H1 (cell line): ENCODE results near the gene NFE2L2. TPM values are rescaled to one million over a fixed set of nuclear protein-coding genes. Genes with fewer than 3 reads are reported as not detected.

Experiments used
- CREB1 ChIP-seq: IDR thresholded peaks from 2 replicates; pipeline ENCODE4 v1.6.1; 2012; ENCODE audit warnings: inconsistent platforms
- EZH2 ChIP-seq: fragments of 200-600 bp; sonication (generic); IDR thresholded peaks from 2 replicates; pipeline ENCODE4 v1.7.1; 2012; ENCODE audit warnings: low read depth, mild to moderate bottlenecking, moderate library complexity, low read length, inconsistent platforms; ENCODE audit not compliant: severe bottlenecking
- HDAC6 ChIP-seq: IDR thresholded peaks from one replicate; pipeline ENCODE4 v1.7.1; 2012; ENCODE audit warnings: low read depth, mild to moderate bottlenecking, inconsistent platforms, low read length, moderate library complexity
- SIX5 ChIP-seq: IDR thresholded peaks from 2 replicates; pipeline ENCODE4 v1.6.1; 2011; ENCODE audit warnings: mild to moderate bottlenecking, low read depth, low read length
- polyA plus RNA-seq, 7 experiments: library from polyadenylated mRNA; depleted of rRNA in 3 of 7; stranded (reverse) in 5 of 7; unstranded in 2 of 7; fragments of >200 nt in 5 of 7; fragments of 200-250 nt in 2 of 7; gene quantifications; 1 replicate in 5 of 7; 2 replicates in 1 of 7; 4 replicates in 1 of 7; pipeline versions ENCODE4 v1.2.1 to v1.2.3, GENCODE V29; 2011 to 2013; ENCODE audit warnings: missing spikeins in 2 of 7, mixed read lengths in 2 of 7
- total RNA-seq: library from RNA; stranded (reverse); fragmentation: NEBNext Ultra II Directional; extraction: Animal tissue kit (Norgen Biotek cat#: 25700); gene quantifications from 2 replicates; pipeline ENCODE4 v1.2.1, GENCODE V29; 2021
- TF ChIP-seq, protein P1 (sequence below): fragments of 300-600 bp; sonication (generic); IDR thresholded peaks from 2 replicates; pipeline ENCODE4 v1.7.1; 2012; ENCODE audit warnings: low read length, moderate library complexity, mild to moderate bottlenecking, inconsistent platforms; ENCODE audit not compliant: insufficient replicate concordance
- TF ChIP-seq, protein P2 (sequence below): IDR thresholded peaks from 2 replicates; pipeline ENCODE4 v1.6.1; 2012; ENCODE audit warnings: inconsistent platforms
- TF ChIP-seq, protein P3 (sequence below): IDR thresholded peaks from 2 replicates; pipeline ENCODE4 v1.6.1; 2011; ENCODE audit warnings: low read depth, mild to moderate bottlenecking, low read length; ENCODE audit not compliant: insufficient read depth

Gene NFE2L2
- total and polyA plus RNA-seq, 2 of the 8 experiments (the other 6 are each of a cell fraction or from before 2014, with no cell fraction given): 33.2 to 34.5 TPM

DNA sequence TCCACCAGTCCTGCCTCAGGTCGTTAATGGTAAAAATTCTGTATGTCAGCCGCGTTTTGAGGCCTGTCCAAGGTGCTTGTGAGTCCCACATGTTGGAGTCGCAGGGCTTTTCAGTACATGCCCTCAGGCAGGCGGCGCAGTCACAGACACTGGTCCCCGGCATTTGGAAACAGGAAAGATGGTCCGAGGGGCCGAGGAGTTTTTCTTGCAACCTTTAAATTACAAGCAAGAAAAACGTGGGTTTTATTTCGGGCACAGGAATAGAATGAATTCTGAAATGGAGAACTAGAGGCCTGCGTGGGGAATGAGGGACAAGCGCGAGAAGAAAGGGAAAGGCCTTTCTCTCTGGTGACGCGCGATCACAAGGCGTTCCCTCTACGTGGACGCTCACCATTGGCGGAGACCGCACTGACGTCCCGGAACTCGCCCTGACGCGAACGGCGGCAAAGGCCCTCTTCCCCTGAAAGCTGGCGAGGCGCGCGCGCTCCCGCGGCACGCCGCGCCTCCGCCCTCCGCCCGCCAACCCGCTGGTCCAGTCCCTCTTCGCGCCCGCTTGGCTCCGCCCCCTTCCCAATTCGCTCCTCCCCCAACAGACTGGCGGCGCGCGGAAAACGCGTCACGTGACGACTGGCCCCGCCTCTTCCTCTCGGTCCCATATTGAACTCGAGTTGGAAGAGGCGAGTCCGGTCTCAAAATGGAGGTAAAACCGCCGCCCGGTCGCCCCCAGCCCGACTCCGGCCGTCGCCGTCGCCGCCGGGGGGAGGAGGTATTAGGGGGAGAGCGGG, 52.2 kb downstream of the NFE2L2 start, which contains the start of gene HNRNPA3 (continued):
- TF ChIP-seq, protein P1, sequence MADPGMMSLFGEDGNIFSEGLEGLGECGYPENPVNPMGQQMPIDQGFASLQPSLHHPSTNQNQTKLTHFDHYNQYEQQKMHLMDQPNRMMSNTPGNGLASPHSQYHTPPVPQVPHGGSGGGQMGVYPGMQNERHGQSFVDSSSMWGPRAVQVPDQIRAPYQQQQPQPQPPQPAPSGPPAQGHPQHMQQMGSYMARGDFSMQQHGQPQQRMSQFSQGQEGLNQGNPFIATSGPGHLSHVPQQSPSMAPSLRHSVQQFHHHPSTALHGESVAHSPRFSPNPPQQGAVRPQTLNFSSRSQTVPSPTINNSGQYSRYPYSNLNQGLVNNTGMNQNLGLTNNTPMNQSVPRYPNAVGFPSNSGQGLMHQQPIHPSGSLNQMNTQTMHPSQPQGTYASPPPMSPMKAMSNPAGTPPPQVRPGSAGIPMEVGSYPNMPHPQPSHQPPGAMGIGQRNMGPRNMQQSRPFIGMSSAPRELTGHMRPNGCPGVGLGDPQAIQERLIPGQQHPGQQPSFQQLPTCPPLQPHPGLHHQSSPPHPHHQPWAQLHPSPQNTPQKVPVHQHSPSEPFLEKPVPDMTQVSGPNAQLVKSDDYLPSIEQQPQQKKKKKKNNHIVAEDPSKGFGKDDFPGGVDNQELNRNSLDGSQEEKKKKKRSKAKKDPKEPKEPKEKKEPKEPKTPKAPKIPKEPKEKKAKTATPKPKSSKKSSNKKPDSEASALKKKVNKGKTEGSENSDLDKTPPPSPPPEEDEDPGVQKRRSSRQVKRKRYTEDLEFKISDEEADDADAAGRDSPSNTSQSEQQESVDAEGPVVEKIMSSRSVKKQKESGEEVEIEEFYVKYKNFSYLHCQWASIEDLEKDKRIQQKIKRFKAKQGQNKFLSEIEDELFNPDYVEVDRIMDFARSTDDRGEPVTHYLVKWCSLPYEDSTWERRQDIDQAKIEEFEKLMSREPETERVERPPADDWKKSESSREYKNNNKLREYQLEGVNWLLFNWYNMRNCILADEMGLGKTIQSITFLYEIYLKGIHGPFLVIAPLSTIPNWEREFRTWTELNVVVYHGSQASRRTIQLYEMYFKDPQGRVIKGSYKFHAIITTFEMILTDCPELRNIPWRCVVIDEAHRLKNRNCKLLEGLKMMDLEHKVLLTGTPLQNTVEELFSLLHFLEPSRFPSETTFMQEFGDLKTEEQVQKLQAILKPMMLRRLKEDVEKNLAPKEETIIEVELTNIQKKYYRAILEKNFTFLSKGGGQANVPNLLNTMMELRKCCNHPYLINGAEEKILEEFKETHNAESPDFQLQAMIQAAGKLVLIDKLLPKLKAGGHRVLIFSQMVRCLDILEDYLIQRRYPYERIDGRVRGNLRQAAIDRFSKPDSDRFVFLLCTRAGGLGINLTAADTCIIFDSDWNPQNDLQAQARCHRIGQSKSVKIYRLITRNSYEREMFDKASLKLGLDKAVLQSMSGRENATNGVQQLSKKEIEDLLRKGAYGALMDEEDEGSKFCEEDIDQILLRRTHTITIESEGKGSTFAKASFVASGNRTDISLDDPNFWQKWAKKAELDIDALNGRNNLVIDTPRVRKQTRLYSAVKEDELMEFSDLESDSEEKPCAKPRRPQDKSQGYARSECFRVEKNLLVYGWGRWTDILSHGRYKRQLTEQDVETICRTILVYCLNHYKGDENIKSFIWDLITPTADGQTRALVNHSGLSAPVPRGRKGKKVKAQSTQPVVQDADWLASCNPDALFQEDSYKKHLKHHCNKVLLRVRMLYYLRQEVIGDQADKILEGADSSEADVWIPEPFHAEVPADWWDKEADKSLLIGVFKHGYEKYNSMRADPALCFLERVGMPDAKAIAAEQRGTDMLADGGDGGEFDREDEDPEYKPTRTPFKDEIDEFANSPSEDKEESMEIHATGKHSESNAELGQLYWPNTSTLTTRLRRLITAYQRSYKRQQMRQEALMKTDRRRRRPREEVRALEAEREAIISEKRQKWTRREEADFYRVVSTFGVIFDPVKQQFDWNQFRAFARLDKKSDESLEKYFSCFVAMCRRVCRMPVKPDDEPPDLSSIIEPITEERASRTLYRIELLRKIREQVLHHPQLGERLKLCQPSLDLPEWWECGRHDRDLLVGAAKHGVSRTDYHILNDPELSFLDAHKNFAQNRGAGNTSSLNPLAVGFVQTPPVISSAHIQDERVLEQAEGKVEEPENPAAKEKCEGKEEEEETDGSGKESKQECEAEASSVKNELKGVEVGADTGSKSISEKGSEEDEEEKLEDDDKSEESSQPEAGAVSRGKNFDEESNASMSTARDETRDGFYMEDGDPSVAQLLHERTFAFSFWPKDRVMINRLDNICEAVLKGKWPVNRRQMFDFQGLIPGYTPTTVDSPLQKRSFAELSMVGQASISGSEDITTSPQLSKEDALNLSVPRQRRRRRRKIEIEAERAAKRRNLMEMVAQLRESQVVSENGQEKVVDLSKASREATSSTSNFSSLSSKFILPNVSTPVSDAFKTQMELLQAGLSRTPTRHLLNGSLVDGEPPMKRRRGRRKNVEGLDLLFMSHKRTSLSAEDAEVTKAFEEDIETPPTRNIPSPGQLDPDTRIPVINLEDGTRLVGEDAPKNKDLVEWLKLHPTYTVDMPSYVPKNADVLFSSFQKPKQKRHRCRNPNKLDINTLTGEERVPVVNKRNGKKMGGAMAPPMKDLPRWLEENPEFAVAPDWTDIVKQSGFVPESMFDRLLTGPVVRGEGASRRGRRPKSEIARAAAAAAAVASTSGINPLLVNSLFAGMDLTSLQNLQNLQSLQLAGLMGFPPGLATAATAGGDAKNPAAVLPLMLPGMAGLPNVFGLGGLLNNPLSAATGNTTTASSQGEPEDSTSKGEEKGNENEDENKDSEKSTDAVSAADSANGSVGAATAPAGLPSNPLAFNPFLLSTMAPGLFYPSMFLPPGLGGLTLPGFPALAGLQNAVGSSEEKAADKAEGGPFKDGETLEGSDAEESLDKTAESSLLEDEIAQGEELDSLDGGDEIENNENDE: no peak
- no peak for TF ChIP-seq HDAC6
- TF ChIP-seq, protein P2, sequence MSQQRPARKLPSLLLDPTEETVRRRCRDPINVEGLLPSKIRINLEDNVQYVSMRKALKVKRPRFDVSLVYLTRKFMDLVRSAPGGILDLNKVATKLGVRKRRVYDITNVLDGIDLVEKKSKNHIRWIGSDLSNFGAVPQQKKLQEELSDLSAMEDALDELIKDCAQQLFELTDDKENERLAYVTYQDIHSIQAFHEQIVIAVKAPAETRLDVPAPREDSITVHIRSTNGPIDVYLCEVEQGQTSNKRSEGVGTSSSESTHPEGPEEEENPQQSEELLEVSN: peak; percentile 69
- TF ChIP-seq SIX5: no peak
- TF ChIP-seq, protein P3, sequence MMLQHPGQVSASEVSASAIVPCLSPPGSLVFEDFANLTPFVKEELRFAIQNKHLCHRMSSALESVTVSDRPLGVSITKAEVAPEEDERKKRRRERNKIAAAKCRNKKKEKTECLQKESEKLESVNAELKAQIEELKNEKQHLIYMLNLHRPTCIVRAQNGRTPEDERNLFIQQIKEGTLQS: peak; percentile 63; the same call in 1 of the 2 replicates
- TF ChIP-seq CREB1: peak; percentile 93
- TF ChIP-seq EZH2: no peak
